ENCODE measurements around the gene ABCF2.

ABCF2 gene

DNA sequence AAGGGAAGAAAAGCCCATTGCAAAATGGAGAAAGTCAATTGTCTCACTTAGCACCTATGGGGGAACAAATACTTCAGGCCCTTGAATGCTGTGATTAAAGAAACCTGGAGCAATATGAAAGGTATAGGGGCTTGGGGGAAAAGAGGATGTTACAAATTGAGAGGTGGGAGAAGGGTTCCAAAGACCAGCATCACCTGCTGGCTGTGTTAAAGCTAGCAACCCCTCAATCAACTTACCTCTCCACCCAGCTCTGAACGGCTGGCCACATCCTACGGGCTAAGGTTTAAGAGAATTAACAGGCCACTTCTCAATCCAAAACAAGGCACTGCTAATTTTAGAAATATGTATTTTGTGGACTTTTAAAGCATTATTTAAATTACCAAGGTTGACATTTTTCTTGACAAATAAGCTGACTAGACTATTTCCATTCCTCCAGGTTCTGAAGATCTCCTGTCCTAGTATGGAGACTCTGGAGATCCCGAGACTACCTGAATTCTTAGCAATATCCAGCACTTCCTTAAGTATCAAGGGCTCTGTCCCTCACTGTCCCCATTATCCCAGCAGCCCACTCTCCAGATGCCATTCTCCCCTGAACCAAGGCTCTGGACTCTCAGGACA is 15.7 kb downstream of the ABCF2 start:
- no peak overlapping the region for H3K4me3 Mint-ChIP-seq
- no peak overlapping the region for H3K27ac Mint-ChIP-seq
- H3K36me3 Mint-ChIP-seq (ENCODE audit: low read depth) = peaks cover 31% of the 10 kb centered on the region
- no peak for TF ChIP-seq CTCF (IDR thresholded peaks at IDR 0.05; ENCODE audit: unreplicated experiment in 3 of 3)
- H3K4me1 Mint-ChIP-seq = no peaks in the 10 kb centered on the region
- peaks cover 5% of the 10 kb centered on the region for H3K27me3 Mint-ChIP-seq (ENCODE audit: low read depth)
- no peaks in the 10 kb centered on the region for H3K9me3 Mint-ChIP-seq

DNA sequence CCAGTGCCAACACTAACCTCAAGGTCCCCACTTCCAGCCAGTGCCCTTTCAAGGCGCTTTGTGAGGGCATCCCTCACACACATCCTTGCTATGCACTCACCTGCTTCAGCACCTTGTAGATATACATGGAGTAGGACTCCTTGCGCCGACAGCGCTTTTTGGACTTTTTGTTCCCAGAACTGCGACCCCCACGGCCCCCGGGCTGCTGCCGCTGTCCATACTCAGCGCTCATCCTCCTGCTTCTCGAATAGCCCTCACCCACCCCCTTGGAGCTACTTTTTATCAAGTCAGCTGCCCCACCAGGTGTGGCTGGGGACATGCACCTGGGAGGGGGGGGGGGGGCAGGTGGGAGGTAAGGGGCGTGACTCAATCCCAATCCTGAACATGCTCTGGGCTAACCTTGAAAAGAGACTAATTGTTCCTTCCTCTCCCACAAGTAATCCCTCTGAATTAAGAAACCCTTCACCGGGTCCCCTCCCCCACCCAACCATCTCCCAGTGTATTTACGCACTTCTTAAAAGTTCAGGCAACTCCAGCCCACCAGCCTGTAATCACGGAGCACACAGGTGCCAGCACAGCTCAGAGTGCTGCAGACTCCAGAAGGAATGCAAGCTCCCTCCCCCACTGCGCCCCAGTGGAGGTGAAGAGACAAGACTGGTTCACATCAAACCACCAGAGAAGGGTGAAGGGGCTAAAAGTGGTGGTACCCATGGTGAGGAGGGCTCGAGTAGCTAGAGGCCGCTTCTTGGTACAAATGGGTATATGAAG is 16.7 kb downstream of the ABCF2 start, which contains the start of gene H2BK1:
H2BK1 (minus strand) TSS at position 402 of the 768 bp plus-strand sequence; CDS start at position 232, 170 bp downstream.
- Mint-ChIP-seq H3K4me3 (no peak within 1 kb of the TSS), H3K36me3 (ENCODE audit: low read depth) (peaks cover 23% of the 10 kb centered on the region), H3K27ac (no peak within 1 kb of the TSS), H3K9me3 (no peaks in the 10 kb centered on the region), H3K27me3 (ENCODE audit: low read depth) (peaks cover 14% of the 10 kb centered on the region), H3K4me1 (no peaks in the 10 kb centered on the region)
- TF ChIP-seq CTCF (IDR thresholded peaks at IDR 0.05; ENCODE audit: unreplicated experiment in 3 of 3) = no peak

GRCh38 chr7:151209588-151209987 is 17.4 kb downstream of the ABCF2 start:
- H3K9me3 Mint-ChIP-seq = no peaks in the 10 kb centered on the region
- peaks cover 19% of the 10 kb centered on the region for H3K27me3 Mint-ChIP-seq (ENCODE audit: low read depth)
- H3K4me3 Mint-ChIP-seq = no peak overlapping the region
- peaks cover 17% of the 10 kb centered on the region for H3K36me3 Mint-ChIP-seq (ENCODE audit: low read depth)
- no peaks in the 10 kb centered on the region for H3K4me1 Mint-ChIP-seq
- no peak overlapping the region for H3K27ac Mint-ChIP-seq
- TF ChIP-seq CTCF (IDR thresholded peaks at IDR 0.05; ENCODE audit: unreplicated experiment in 3 of 3) = no peak

DNA sequence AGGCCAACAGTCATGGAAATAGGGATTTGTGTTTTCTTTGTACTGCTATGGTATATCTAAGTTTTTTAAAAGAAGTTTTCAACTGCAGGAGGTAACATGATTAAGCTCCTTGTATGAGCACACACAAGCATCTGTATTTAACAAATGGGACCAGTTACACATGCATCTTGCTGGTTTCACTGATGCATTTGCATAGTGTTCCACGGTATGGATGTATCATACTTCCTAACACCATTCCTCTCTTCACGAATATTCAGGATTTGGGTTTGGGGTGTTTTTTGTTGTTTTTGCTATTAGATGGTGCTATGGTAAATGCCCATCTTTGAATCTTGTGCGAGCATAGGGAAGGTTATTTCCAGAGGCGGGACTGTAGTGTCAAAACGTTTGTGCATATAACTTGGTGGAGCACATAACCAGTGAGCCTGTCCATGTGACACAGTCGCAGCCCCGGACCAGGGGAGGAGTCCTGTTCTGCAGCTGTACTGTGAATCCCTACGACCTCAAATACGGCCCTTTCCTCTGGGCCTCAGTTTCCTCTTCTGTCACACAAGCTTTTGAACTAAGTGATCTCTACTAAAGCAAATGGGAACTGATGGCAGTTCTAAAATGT is 18.6 kb downstream of the ABCF2 start:
- no peaks in the 10 kb centered on the region for H3K9me3 Mint-ChIP-seq
- H3K4me3 Mint-ChIP-seq = no peak overlapping the region
- peaks cover 23% of the 10 kb centered on the region for H3K27me3 Mint-ChIP-seq (ENCODE audit: low read depth)
- H3K27ac Mint-ChIP-seq = no peak overlapping the region
- TF ChIP-seq CTCF (IDR thresholded peaks at IDR 0.05; ENCODE audit: unreplicated experiment in 3 of 3) = no peak
- no peaks in the 10 kb centered on the region for H3K4me1 Mint-ChIP-seq
- peaks cover 9% of the 10 kb centered on the region for H3K36me3 Mint-ChIP-seq (ENCODE audit: low read depth)

DNA sequence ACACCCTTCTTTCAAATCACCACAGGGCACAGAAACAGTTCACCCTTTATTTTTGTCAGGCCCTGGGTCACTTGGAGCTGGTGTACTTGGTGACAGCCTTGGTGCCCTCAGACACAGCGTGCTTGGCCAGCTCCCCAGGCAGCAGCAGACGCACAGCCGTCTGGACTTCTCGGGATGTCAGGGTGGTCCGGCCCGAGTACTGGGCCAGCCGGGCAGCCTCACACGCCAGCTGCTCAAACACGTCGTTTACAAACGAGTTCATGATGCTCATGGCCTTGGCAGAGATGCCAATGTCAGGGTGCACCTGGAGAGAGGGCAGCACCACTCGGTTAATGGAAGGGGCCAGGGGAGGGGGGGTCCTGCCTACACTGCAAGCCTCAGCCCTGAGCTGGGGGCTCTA is 19.2 kb downstream of the ABCF2 start:
- Mint-ChIP-seq H3K27me3 (ENCODE audit: low read depth) (peaks cover 23% of the 10 kb centered on the region), H3K9me3 (no peaks in the 10 kb centered on the region), H3K36me3 (ENCODE audit: low read depth) (peaks cover 4% of the 10 kb centered on the region), H3K27ac (no peak overlapping the region), H3K4me3 (no peak overlapping the region), H3K4me1 (no peaks in the 10 kb centered on the region)
- no peak for TF ChIP-seq CTCF (IDR thresholded peaks at IDR 0.05; ENCODE audit: unreplicated experiment in 3 of 3)

Measured in nephron (organoid).